ENCODE data around the gene TSPAN3.

The TSPAN3 gene

DNA sequence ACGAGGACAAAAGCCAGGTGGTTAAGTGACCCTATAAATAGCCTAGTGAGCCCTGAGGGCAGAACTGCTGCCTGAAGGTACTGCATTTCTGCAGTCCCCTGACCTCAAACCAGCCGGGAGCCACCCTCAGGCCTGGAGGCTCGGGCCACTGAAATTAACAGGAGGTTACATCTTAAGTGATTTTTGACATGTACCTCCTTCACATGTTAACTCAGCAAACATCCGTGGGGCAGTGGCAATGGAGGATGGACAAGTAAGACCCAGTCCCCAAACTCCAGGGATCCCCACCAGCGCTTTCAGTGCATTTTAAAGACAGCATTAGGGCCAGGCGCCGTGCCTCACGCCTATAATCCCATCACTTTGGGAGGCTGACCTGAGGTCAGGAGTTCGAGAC lies 49.8 kb downstream of the TSPAN3 start:
- DNase-seq, result no peak

DNA sequence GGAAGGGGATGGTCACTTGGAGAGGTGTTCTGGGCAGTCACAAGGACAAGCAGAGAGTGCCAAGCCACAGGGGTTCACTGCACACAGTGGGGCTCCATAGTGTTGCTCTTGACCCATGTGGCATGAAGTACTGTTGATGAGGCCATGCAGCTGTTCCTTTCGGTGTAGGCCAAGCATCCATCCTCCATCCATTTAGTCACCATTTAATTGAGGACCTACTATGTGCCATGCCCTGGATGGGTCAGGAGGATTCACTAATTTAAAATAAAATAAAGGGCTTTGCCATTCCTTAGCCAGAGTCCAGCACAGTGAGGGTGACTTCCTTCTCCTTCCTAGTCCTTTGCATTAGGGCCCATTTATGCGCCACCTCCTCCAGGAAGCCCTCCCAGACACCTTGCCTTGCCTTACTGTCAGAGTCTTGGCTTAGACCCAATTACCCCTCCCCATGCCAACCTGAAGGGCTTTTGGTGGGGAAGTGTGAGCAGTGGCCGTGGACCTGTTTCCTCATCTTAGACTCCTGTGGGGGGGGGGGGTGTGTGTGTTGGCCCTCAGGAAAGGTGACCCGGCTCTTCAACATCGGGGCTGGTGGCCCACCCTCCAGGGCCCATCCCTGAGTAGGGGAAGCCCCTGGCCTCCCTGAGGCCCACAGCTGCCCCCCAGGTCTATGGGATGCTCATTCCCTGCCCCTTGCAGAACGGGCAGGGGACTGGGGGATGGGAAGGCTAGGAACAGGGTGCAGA lies 50.4 kb downstream of the TSPAN3 start:
- DNase-seq, result no peak

GRCh38 chr15:77019521-77020331 lies 51.2 kb downstream of the TSPAN3 start:
- no peak for DNase-seq

DNA sequence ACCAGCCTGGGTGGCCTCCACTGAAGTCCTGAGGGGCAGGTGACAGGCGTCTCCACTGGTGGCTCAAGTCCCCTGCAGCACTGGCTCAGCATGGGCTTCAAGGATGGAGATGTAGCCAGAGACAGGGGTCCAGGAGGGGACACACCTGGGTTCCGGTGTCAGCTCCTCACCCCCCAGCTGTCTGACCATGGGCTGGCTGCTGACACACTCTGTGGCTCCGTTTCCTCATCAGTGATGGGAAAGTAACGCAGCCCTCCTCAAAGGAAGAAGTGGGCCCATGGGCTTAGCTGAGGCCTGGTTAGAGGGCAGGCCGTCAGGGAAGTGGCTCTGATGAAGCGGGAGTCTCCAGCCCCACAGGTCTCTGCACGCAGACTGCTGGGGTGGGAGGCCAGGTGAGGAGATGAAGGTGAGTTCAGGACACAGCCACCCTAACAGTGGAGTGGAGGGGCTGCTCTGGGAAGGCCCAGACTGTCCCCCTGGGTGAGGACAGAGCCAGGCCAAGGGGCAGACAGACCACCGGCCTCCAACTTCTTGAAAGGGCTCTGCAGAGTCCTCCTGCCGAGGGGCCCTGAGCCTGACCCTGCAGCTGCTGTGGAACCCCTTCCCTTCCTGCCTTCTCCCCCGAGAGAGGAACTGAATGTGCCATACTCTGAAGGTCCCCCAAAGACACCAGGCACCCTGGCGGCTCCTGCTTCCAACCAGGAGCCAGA lies 52.0 kb downstream of the TSPAN3 start:
- DNase-seq, result no peak

- DNase-seq, result no peak
Measured at GRCh38 chr15:77017761-77018720, 52.9 kb downstream of the TSPAN3 start.

GRCh38 chr15:77017091-77017660 lies 53.7 kb downstream of the TSPAN3 start:
- DNase-seq, result no peak

DNA sequence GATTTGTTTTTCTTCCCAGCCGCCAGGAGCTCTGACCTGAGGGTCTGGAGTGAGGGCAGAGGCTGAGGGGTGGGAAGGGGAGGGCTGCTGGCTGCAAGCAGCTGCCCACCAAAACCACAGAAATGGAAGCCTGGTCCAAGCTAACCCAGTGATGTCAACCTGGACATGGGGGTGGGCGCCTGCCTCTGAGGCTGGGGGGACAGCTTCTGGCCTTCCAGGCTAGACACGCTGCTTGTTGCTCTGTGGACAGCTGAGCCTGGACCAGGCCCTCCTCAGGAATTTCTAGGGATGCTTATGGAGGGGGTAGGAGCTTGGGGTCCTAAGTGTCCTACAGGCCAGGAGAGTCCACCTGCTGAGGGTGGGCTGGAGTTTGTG lies 54.6 kb downstream of the TSPAN3 start:
- no peak for DNase-seq

- DNase-seq, result no peak
Measured at GRCh38 chr15:77015646-77016320, 55.1 kb downstream of the TSPAN3 start.

DNA sequence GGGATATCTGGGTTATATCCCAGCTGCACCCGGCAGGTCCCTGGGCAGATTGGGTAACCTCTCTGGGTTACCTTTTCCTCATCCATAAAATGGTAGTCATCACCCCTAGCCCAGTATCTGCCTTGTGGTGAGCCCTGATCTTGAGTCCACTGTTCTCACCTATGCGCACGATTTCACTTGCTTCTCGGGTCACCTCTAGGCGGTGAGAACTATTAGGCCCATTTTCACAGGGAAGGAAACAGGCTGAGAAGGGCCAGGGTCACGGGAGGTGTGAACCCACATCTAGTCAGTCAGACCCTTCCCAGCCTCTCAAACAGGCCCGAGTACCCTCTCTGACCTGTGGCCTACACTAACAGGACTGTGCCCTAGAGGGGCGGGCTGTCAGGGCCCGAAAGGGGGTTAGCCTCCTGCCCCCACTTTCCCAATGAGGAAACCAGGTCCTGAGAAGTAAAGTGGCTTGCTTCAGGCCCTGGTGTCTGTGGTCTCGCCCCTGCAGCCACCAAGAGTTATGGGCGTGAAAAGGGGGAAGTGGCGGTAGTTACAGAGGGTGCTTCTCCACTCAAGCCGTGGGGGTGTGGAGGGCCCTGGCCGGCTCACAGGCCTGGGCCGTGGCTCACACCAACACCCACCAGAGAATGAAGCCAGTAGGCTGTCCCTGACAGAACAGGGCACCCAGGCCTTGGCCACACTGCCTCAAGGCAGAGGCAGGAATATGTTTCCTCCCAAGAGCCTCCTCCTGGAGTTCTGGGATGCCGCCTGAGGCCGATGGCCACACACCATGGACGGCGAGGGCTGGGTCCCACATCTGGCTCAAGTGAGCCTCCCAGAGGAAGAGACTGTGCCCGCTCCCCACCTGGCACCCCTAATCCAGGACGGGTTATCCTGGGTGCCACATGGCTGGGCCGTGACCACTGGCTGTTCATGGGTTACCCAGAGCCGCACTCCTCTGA lies 56.5 kb downstream of the TSPAN3 start:
- DNase-seq, result no peak

DNA sequence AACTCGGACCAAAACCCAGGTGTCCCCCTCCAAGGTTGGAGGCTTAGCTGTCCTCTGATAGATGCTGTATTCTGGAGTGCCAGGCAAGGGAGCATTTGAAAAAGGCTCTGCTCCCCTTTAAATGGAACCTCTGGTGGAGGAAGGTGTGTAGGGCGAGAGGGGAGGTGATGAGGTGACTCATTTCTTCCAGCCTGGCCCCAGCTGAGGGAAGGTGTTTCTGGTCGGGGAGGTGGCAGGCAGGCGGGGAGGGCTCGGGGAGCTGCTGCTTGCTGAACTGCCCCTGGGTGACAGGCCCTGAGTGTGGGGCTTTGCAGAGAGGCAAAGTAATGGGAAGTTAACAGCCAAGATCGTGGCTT lies 57.2 kb downstream of the TSPAN3 start:
- no peak for DNase-seq

DNA sequence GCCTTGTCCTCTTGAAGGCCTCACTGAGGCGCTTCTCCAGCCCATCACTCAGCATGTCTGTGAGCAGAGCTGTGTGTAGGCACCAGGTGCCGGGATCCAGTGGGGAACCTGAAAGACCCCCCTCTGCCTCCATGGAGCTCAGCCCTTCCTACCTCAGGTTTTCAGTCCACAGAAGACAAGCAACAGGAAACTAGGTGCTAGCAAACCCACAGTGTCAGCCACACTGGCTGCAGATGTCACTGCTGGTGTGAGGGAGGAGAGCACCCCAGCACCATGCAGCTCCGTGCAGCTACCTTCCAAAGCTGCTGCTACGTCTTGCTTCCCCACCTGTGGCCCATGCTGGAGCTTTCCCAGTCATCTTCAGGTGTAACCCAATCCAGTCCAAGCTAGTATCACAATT lies 58.0 kb downstream of the TSPAN3 start:
- no peak for DNase-seq

GRCh38 chr15:77012117-77012712 lies 58.7 kb downstream of the TSPAN3 start:
- DNase-seq, result no peak

GRCh38 chr15:77010857-77011256 lies 60.1 kb downstream of the TSPAN3 start:
- DNase-seq, result no peak

DNA sequence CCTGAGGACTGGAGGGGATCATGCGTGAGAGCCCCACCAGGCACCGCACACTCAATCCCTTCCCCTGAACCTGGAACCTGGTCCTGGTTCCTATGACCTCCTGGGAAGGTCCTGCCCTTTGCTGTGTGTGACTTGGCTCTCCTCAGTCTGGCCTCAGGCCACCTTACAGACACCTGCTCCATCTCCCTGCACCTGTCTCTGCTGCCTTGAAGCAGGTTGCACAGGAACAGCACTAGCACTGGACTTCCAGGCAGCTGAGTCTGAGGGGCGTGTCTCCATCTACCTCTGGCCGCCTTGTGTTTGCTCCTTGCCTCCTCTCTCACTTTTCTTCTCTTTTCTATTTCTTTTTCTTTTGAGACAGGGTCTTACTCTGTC lies 60.6 kb downstream of the TSPAN3 start:
- no peak for DNase-seq

DNA sequence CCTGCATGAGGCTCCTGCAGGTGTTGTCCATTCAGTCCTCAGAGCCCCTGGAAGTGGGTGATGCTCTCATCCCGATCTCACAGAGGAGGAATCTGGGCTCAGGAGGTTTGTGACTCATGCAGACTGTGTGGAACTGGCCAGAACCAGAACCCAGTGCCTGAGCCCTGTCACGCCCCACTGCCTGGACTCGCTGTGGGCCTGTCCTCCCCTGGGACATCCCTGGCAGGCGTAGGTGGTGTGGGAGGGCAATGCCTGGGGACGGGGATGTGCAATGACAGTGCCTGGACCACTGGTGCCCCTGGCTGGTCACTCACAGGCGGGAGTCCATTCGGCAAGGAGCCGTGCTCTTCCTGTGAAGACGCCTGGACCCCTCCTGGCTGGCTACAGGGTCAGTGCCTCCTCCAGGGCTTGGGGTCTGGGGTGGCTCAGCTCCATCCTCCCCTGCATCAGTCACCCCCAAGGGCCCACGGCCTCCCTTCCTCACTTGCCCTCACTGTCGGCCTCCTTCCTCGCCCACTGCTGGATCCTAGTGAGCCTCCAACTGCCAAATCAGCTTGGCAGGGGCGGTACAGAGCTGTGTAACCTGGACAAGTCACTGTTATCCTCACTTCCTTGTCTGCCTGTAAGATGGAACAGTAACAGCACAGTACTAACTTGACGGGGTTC lies 61.1 kb downstream of the TSPAN3 start:
- no peak for DNase-seq

DNA sequence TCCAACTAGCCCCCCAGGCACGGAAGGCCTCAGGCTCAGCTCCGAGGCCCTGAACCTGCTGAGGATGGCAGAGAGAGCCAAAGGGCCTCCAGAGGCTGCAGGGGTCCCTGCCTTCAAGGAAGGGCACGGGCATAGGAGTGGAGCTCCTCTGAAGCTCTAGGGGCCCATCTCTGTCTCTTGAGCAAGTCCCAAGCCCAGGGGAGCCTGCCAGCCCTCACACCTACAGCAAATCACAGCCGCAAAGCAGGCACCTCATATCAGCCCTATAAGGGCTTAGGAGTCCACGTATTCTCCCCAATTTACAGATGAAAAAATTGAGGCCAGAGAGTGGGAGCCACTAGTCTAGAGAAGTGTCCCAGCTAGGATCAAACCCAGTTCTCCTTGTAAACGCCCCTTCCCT lies 61.7 kb downstream of the TSPAN3 start:
- DNase-seq, result no peak

GRCh38 chr15:77004189-77004588 lies 66.7 kb downstream of the TSPAN3 start:
- no peak for DNase-seq

DNA sequence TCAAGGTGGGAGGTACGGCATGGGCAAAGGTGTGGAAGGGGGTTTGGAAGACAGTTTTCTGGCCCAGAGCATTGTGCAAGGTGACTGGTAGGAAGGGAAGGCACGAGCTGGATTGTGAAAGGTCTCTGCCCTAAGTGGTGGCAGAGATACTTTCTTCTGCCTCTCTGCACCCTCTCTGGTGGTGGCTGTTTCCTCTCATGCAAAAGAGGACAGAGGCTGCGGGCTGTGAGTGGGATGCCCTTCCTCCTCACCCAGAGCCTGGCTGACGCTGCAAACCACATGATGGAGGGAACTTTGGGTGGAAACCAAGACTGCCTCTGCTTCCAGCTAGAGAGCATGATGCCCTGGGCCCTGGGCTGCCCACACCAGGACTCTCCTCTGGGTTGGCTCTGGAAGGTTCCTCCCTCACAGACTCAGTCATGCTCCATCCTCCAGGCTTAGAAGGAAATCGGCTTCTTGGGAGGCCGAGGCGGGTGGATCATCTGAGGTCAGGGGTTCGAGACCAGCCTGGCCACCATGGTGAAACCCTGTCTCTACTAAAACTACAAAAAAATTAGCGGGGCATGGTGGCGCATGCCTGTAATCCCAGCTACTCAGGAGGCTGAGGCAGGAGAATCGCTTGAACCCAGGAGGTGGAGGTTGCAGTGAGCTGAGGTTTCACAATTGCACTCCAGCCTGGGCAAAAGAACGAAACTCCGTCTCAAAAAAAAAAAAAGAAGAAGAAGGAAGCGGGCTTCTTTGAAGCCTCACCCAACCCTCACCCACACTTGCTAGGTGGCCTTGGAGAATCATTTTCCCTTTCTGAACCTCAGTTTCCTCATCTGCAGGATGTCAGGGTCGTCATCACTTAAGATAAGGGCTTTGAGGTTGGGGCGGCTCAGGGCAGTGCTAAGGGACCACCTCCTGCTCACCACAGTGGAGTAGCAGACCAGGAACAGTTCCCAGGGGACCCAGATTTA lies 67.7 kb downstream of the TSPAN3 start:
- no peak for DNase-seq

Data from amniotic stem cell (primary cell).